Neural progenitor cell (in vitro differentiated cells): ENCODE data around the gene HERC6. TPM values are rescaled to one million over a fixed set of nuclear protein-coding genes. Genes with fewer than 3 reads are reported as not detected.

Experiments
- DNase-seq: peaks from one replicate; pipeline ENCODE4 v3.0.0-alpha.2; 2016; ENCODE audit warnings: low spot score
- H2AFZ ChIP-seq: fragments of 200-600 bp; sonication (generic); replicated peaks from 2 replicates; pipeline ENCODE4 v1.6.1; 2016; ENCODE audit warnings: antibody characterized with exemption
- H3F3A ChIP-seq: fragments of 200-600 bp; sonication (generic); 2 replicates; pipeline ENCODE4 v1.6.1; 2016; ENCODE audit warnings: antibody characterized with exemption, low read depth
- H3K27ac ChIP-seq: fragments of 200-600 bp; sonication (generic); 2 replicates; pipeline ENCODE4 v1.5.1; 2016; ENCODE audit warnings: mild to moderate bottlenecking
- H3K27me3 ChIP-seq: fragments of 200-600 bp; sonication (generic); 2 replicates; pipeline ENCODE4 v1.6.1; 2016; ENCODE audit warnings: mild to moderate bottlenecking, moderate library complexity
- H3K36me3 ChIP-seq: fragments of 200-600 bp; sonication (generic); 2 replicates; pipeline ENCODE4 v1.5.1; 2016
- H3K4me1 ChIP-seq: fragments of 200-600 bp; sonication (generic); 2 replicates; pipeline ENCODE4 v1.6.1; 2016; ENCODE audit warnings: mixed run types
- H3K4me2 ChIP-seq: fragments of 200-600 bp; sonication (generic); 2 replicates; pipeline ENCODE4 v1.6.1; 2016
- H3K4me3 ChIP-seq: fragments of 200-600 bp; sonication (generic); 2 replicates; pipeline ENCODE4 v1.5.1; 2016
- H3K79me2 ChIP-seq: fragments of 200-600 bp; sonication (generic); 2 replicates; pipeline ENCODE4 v1.6.1; 2016; ENCODE audit warnings: low read depth
- H3K9ac ChIP-seq: fragments of 200-600 bp; sonication (generic); 2 replicates; pipeline ENCODE4 v1.6.1; 2016
- H3K9me3 ChIP-seq: fragments of 200-600 bp; sonication (generic); 2 replicates; pipeline ENCODE4 v1.5.1; 2016; ENCODE audit warnings: low read depth
- H4K20me1 ChIP-seq: fragments of 200-600 bp; sonication (generic); 2 replicates; pipeline ENCODE4 v1.6.1; 2016; ENCODE audit warnings: low read depth
- H3K27ac Mint-ChIP-seq: 3 replicates; pipeline ENCODE4 v1.8.0; 2021; ENCODE audit warnings: mixed read lengths
- H3K27me3 Mint-ChIP-seq: 2 replicates; pipeline ENCODE4 v1.8.0; 2022; ENCODE audit warnings: low read depth, mild to moderate bottlenecking, inconsistent platforms, moderate library complexity, mixed read lengths; ENCODE audit not compliant: insufficient read depth
- H3K36me3 Mint-ChIP-seq: 3 replicates; pipeline ENCODE4 v1.8.0; 2021; ENCODE audit warnings: mixed read lengths
- H3K4me1 Mint-ChIP-seq: 3 replicates; pipeline ENCODE4 v1.8.0; 2021; ENCODE audit warnings: mixed read lengths
- H3K4me3 Mint-ChIP-seq: 3 replicates; pipeline ENCODE4 v1.8.0; 2021; ENCODE audit warnings: mild to moderate bottlenecking, moderate library complexity, mixed read lengths
- H3K9me3 Mint-ChIP-seq: 3 replicates; pipeline ENCODE4 v1.8.0; 2020; ENCODE audit warnings: mixed read lengths
- EZH2 ChIP-seq: fragments of 200-600 bp; sonication (generic); IDR thresholded peaks from 2 replicates; pipeline ENCODE4 v1.6.1; 2017; ENCODE audit warnings: antibody characterized with exemption, mild to moderate bottlenecking, moderate library complexity
- EZH2phosphoT487 ChIP-seq: fragments of 200-600 bp; sonication (generic); IDR thresholded peaks from 2 replicates; pipeline ENCODE4 v1.6.1; 2017; ENCODE audit warnings: antibody characterized with exemption
- total RNA-seq: library from RNA; depleted of rRNA; stranded (reverse); fragments of >200 nt; gene quantifications from 2 replicates; pipeline ENCODE4 v1.2.3, GENCODE V29; 2015; ENCODE audit warnings: low replicate concordance
- TF ChIP-seq, protein P1 (sequence below): fragments of 200-600 bp; sonication (generic); IDR thresholded peaks from 2 replicates; pipeline ENCODE4 v1.5.1; 2017; ENCODE audit warnings: antibody characterized with exemption, mild to moderate bottlenecking

The HERC6 gene
- total RNA-seq, 1 donor from 2014 or later = 0.24 TPM

DNA sequence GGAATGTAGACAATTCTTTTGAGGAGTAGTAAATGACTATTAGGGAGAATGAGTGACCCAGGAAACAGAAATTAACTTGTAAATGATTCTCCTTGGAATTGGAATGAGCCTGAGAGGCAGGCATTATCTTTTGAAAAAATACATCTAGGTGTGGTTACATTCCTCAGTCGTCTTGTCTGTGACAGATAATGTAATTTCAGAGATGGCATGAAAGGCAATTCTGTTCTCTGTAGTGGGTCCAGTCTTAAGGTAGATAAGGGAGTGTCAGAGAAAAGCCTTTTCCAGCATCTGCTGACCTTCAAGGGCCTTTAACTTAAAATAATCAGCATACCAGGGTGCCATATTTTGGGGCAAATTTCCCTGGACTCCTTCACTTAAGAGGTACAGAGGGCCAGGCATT, 35.1 kb downstream of the HERC6 start:
- no peaks in the 10 kb centered on the region for H4K20me1 ChIP-seq
- H2AFZ ChIP-seq = no peak overlapping the region
- H3K36me3 ChIP-seq = no peaks in the 10 kb centered on the region
- no peaks in the 10 kb centered on the region for H3K9me3 ChIP-seq
- no peaks in the 10 kb centered on the region for H3K27me3 ChIP-seq
- no peak overlapping the region for H3K27ac Mint-ChIP-seq
- no peaks in the 10 kb centered on the region for H3F3A ChIP-seq
- no peak for DNase-seq
- no peak overlapping the region for H3K4me2 ChIP-seq
- no peaks in the 10 kb centered on the region for H3K4me1 ChIP-seq
- H3K4me3 Mint-ChIP-seq = no peak overlapping the region
- H3K79me2 ChIP-seq = no peaks in the 10 kb centered on the region
- no peaks in the 10 kb centered on the region for H3K27me3 Mint-ChIP-seq
- no peak overlapping the region for H3K27ac ChIP-seq
- TF ChIP-seq, protein P1, sequence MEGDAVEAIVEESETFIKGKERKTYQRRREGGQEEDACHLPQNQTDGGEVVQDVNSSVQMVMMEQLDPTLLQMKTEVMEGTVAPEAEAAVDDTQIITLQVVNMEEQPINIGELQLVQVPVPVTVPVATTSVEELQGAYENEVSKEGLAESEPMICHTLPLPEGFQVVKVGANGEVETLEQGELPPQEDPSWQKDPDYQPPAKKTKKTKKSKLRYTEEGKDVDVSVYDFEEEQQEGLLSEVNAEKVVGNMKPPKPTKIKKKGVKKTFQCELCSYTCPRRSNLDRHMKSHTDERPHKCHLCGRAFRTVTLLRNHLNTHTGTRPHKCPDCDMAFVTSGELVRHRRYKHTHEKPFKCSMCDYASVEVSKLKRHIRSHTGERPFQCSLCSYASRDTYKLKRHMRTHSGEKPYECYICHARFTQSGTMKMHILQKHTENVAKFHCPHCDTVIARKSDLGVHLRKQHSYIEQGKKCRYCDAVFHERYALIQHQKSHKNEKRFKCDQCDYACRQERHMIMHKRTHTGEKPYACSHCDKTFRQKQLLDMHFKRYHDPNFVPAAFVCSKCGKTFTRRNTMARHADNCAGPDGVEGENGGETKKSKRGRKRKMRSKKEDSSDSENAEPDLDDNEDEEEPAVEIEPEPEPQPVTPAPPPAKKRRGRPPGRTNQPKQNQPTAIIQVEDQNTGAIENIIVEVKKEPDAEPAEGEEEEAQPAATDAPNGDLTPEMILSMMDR = no peak
- no peak for TF ChIP-seq EZH2phosphoT487
- no peak for TF ChIP-seq EZH2
- no peaks in the 10 kb centered on the region for H3K4me1 Mint-ChIP-seq
- no peaks in the 10 kb centered on the region for H3K9me3 Mint-ChIP-seq
- no peaks in the 10 kb centered on the region for H3K36me3 Mint-ChIP-seq
- H3K4me3 ChIP-seq = no peak overlapping the region
- H3K9ac ChIP-seq = no peak overlapping the region

DNA sequence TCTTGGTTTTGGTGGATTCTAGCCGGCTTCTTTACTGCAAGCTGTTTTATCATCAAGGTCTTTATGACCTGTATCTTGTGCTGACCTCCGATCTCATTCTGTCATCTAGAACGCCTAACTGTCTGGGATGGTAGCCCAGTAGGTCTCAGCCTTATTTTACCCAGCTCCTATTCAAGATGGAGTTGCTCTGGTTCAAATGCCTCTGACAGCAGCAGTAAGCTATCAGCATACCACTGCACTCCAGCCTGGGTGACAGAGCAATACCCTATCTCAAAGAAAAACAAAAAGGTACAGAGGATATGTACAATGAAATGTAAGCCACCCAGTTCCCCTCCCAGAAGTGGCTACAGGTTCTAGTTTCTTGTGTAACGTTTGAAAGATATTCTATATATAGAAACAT, 36.1 kb downstream of the HERC6 start:
- H3K9ac ChIP-seq = no peak overlapping the region
- TF ChIP-seq EZH2 (no peak), EZH2phosphoT487 (no peak)
- TF ChIP-seq, protein P1 = no peak
- Mint-ChIP-seq H3K9me3 (no peaks in the 10 kb centered on the region), H3K4me3 (no peak overlapping the region), H3K4me1 (no peaks in the 10 kb centered on the region), H3K27me3 (no peaks in the 10 kb centered on the region), H3K36me3 (no peaks in the 10 kb centered on the region), H3K27ac (no peak overlapping the region)
- H3K36me3 ChIP-seq = no peaks in the 10 kb centered on the region
- no peaks in the 10 kb centered on the region for H3F3A ChIP-seq
- H3K4me2 ChIP-seq = no peak overlapping the region
- H3K79me2 ChIP-seq = no peaks in the 10 kb centered on the region
- H3K9me3 ChIP-seq = no peaks in the 10 kb centered on the region
- no peaks in the 10 kb centered on the region for H3K4me1 ChIP-seq
- no peaks in the 10 kb centered on the region for H3K27me3 ChIP-seq
- no peaks in the 10 kb centered on the region for H4K20me1 ChIP-seq
- no peak overlapping the region for H3K27ac ChIP-seq
- no peak for DNase-seq
- no peak overlapping the region for H3K4me3 ChIP-seq
- H2AFZ ChIP-seq = no peak overlapping the region

DNA sequence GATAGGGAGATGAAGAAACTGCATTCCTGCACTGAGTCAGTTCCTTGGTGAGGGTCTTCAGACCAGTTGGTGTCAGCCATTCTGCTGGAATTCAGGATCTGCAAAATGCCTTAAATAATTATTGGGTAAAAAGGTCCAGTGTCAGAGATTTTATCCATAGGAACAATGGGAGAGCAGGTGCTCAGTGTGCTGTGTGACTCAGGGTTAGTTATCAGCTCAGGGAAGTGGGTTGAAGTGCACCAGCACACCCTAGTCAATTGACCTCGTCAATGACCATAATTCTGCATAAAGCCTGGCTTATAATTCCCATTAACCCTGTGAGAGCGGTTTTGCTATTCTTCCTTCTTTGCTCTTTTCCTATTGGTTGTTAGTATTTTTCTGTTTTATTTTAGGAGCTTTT, 37.3 kb downstream of the HERC6 start:
- H3K4me2 ChIP-seq = no peak overlapping the region
- Mint-ChIP-seq H3K27me3 (no peaks in the 10 kb centered on the region), H3K4me1 (no peaks in the 10 kb centered on the region), H3K36me3 (no peaks in the 10 kb centered on the region), H3K27ac (no peak overlapping the region), H3K9me3 (no peaks in the 10 kb centered on the region), H3K4me3 (no peak overlapping the region)
- no peak overlapping the region for H3K9ac ChIP-seq
- H3K79me2 ChIP-seq = no peaks in the 10 kb centered on the region
- no peaks in the 10 kb centered on the region for H4K20me1 ChIP-seq
- H3K36me3 ChIP-seq = no peaks in the 10 kb centered on the region
- H3K9me3 ChIP-seq = no peaks in the 10 kb centered on the region
- H2AFZ ChIP-seq = no peak overlapping the region
- no peaks in the 10 kb centered on the region for H3K4me1 ChIP-seq
- no peak overlapping the region for H3K27ac ChIP-seq
- DNase-seq = no peak
- no peak for TF ChIP-seq EZH2
- TF ChIP-seq EZH2phosphoT487 = no peak
- TF ChIP-seq, protein P1 = no peak
- no peak overlapping the region for H3K4me3 ChIP-seq
- no peaks in the 10 kb centered on the region for H3F3A ChIP-seq
- H3K27me3 ChIP-seq = no peaks in the 10 kb centered on the region

DNA sequence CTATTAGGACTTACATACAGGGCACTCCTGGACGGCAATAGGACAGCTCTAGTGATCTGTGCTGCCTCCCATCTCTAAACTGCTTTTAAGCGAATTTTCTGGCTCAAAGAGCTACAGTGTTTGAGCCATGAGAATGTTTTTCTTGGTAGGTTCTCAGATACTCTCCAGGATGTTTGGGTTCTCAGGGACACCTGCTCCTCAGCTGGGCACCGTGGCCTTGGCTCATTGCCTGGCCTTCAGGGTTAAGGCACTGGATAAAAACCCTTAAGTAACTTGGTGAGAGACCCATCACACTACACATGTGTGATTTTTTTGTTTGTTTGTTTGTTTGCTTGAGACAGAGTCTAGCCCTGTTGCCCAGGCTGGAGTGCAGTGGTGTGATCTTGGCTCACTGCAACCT, 39.8 kb downstream of the HERC6 start:
- H4K20me1 ChIP-seq = no peaks in the 10 kb centered on the region
- H2AFZ ChIP-seq = no peak overlapping the region
- Mint-ChIP-seq H3K27ac (no peak overlapping the region), H3K9me3 (no peaks in the 10 kb centered on the region), H3K4me3 (no peak overlapping the region), H3K36me3 (no peaks in the 10 kb centered on the region), H3K27me3 (no peaks in the 10 kb centered on the region), H3K4me1 (no peaks in the 10 kb centered on the region)
- no peaks in the 10 kb centered on the region for H3K9me3 ChIP-seq
- no peaks in the 10 kb centered on the region for H3K27me3 ChIP-seq
- TF ChIP-seq EZH2phosphoT487 (no peak), EZH2 (no peak)
- TF ChIP-seq, protein P1 = no peak
- no peaks in the 10 kb centered on the region for H3F3A ChIP-seq
- no peaks in the 10 kb centered on the region for H3K79me2 ChIP-seq
- H3K4me1 ChIP-seq = no peaks in the 10 kb centered on the region
- no peak overlapping the region for H3K9ac ChIP-seq
- H3K36me3 ChIP-seq = no peaks in the 10 kb centered on the region
- DNase-seq = no peak
- no peak overlapping the region for H3K4me2 ChIP-seq
- no peak overlapping the region for H3K4me3 ChIP-seq
- H3K27ac ChIP-seq = no peak overlapping the region
